ENCODE results near the gene GSG1L. TPM values are rescaled to one million over a fixed set of nuclear protein-coding genes. Genes with fewer than 3 reads are reported as not detected.

The GSG1L gene
- total RNA-seq, 1 experiment from 2014 or later, result not detected

DNA sequence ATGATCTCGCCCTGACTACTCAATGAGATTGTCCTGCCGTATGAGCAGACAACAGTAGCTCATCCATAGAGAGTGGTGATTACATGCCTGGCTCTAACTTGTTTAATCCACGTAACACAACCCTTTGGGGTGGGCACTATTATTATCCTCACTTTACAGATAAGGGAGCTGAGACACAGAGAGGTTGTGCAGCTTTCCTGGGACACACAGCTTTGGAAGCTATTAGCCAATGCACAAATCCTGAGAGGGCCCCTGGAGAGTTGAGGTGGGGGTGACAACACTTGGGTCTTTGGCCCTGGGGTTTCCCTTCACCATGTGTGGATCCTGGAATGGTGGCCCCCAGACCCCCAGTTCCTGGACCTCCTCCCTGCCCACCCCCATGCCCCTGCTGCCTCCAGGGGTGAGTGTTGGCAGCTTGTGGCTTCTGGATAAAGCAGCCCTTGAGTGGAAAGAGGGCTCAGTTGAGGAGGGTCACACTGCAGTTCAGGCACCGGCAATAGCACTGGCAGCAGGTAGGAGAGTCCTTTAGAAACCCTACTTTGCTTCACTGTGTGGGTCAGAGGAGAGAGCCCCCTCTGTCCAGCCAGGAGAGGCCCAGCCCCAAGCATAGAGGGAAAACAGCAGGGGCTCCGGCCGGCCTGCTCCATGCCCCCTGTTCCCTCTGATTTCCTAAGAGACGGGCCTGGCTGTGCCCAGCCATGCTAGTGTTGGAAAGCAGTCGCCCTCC lies 282.9 kb downstream of the GSG1L start:
- Mint-ChIP-seq H3K4me1 (ENCODE audit: low read depth, unreplicated experiment) (no peaks in the 10 kb centered on the region), H3K9me3 (ENCODE audit: low read depth, unreplicated experiment) (no peaks in the 10 kb centered on the region), H3K27me3 (ENCODE audit: unreplicated experiment) (peaks cover 9% of the 10 kb centered on the region), H3K27ac (ENCODE audit: unreplicated experiment) (no peak overlapping the region), H3K4me3 (ENCODE audit: low read depth, unreplicated experiment) (no peak overlapping the region), H3K36me3 (ENCODE audit: insufficient read depth, unreplicated experiment) (peaks cover 14% of the 10 kb centered on the region)
- CTCF ChIA-PET, result interaction anchor here (0.6 kb wide), 2 partner anchors 11 to 138 kb away, joined by 3 to 4 read pairs; no protein-coding TSS in a partner anchor
- TF ChIP-seq, protein P1, sequence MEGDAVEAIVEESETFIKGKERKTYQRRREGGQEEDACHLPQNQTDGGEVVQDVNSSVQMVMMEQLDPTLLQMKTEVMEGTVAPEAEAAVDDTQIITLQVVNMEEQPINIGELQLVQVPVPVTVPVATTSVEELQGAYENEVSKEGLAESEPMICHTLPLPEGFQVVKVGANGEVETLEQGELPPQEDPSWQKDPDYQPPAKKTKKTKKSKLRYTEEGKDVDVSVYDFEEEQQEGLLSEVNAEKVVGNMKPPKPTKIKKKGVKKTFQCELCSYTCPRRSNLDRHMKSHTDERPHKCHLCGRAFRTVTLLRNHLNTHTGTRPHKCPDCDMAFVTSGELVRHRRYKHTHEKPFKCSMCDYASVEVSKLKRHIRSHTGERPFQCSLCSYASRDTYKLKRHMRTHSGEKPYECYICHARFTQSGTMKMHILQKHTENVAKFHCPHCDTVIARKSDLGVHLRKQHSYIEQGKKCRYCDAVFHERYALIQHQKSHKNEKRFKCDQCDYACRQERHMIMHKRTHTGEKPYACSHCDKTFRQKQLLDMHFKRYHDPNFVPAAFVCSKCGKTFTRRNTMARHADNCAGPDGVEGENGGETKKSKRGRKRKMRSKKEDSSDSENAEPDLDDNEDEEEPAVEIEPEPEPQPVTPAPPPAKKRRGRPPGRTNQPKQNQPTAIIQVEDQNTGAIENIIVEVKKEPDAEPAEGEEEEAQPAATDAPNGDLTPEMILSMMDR (IDR thresholded peaks at IDR 0.05; ENCODE audit: unreplicated experiment), result no peak
- no TSS peak for BruUV-seq (replicated peaks)
- intact Hi-C loops (cut with micrococcal nuclease; ENCODE audit: unreplicated experiment), result no loop called here
- DNase-seq, result no peak

DNA sequence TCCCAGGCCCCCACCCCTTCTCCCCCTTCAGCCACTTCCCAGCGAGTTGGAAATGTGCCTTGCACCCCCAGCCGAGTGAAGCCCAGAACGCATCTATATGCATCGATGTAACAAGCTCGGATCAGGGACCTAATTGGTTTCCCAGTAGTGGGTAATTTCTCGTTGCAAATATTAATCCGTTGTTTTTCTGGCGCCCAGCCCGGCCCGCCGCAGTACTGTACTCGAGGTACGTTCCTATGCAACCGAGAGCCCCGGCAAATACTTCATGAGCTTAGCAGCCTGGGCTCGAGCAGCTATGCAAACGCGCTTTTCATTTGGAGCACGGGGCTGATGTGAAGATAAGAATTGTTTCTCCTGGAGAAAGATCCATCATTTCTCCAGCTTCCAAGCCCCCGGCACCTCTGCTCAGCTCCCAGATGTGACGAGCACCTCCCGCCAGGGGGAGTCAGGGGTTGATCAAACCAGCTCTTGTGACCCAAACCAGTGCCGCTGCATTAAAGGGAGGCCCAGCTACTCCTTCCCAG lies 283.8 kb downstream of the GSG1L start:
- TF ChIP-seq, protein P1 (IDR thresholded peaks at IDR 0.05; ENCODE audit: unreplicated experiment), result no peak
- intact Hi-C loops (cut with micrococcal nuclease; ENCODE audit: unreplicated experiment), result no loop called here
- Mint-ChIP-seq H3K27me3 (ENCODE audit: unreplicated experiment) (no peaks in the 10 kb centered on the region), H3K4me3 (ENCODE audit: low read depth, unreplicated experiment) (no peak overlapping the region), H3K27ac (ENCODE audit: unreplicated experiment) (no peak overlapping the region), H3K4me1 (ENCODE audit: low read depth, unreplicated experiment) (no peaks in the 10 kb centered on the region), H3K9me3 (ENCODE audit: low read depth, unreplicated experiment) (no peaks in the 10 kb centered on the region), H3K36me3 (ENCODE audit: insufficient read depth, unreplicated experiment) (peaks cover 14% of the 10 kb centered on the region)
- BruUV-seq (replicated peaks), result no TSS peak
- CTCF ChIA-PET, result interaction anchor here (0.6 kb wide), 1 partner anchor 11 kb away, joined by 3 read pairs; no protein-coding TSS in a partner anchor
- DNase-seq, result no peak

DNA sequence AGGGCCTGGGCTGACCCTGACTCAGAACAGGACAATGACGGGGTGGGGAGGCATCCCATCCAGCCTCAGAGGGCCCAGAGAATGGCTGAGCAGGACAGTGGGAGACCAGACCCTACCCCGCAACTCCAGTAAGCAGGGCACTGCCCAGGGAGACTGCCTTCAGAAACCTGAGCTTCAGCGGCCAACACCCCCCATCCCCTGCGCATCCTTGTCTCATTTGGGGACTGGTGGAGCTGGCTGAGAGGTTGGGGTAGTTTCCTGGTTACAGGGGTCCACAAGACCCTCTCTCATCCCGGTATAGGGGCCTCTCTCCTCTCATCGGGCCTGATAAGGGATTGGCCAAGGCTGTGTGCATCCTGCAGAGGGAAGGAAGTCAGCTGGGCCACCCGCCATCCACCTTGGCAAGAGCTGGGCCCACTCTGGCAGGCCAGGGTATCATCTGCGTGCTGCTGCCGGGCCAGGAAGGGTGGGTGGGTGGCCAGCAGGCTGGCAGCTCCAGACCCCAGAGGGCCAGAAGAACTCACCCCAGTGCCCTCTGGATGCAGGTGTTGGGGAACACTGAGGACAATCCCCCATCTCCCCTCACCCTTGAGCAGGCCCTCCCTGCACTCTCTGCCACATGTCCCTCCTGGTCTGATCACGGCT lies 284.5 kb downstream of the GSG1L start:
- no peak overlapping the region for H3K27ac Mint-ChIP-seq (ENCODE audit: unreplicated experiment)
- CTCF ChIA-PET, result no interaction called here
- DNase-seq, result no peak
- H3K4me3 Mint-ChIP-seq (ENCODE audit: low read depth, unreplicated experiment), result no peak overlapping the region
- H3K36me3 Mint-ChIP-seq (ENCODE audit: insufficient read depth, unreplicated experiment), result peaks cover 16% of the 10 kb centered on the region
- no peaks in the 10 kb centered on the region for H3K4me1 Mint-ChIP-seq (ENCODE audit: low read depth, unreplicated experiment)
- TF ChIP-seq, protein P1 (IDR thresholded peaks at IDR 0.05; ENCODE audit: unreplicated experiment), result no peak
- H3K9me3 Mint-ChIP-seq (ENCODE audit: low read depth, unreplicated experiment), result no peaks in the 10 kb centered on the region
- no peaks in the 10 kb centered on the region for H3K27me3 Mint-ChIP-seq (ENCODE audit: unreplicated experiment)
- BruUV-seq (replicated peaks), result no TSS peak
- intact Hi-C loops (cut with micrococcal nuclease; ENCODE audit: unreplicated experiment), result no loop called here

DNA sequence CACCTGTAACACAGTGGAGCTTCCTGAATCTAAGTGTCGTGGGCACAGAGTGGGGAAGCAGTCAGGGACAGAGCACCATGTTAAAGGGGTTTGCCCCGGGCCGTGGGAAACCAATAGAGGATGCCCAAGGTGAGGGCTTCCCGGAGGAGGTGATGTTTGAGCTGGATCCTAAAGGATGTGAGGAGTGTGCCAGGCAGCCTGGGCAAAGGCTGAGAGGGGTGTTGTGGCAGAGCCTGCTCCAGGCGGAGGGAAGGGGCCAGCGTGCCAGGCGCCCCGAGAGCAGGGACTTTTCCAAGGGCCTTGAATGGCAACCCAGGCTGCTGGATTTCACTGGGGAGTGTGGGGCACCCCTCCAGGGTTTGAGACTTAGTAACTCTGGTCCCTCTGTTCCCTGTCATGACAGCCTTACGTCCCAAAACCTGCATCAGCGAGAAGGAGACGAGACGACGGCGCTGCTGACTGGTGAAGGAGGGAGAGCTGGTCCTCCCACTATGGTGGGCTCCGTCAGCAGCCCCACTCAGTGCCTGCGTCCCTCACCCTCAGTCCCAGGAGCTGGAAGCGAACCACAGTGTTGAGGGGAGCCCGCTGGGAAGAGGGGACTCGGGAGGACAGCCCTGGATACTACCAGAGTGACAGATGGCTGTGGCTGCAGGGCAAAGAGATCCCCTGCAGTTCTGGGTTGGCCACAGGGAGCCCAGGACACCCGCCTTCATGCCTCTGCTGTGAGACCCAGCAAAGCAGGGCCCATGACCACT lies 285.2 kb downstream of the GSG1L start:
- CTCF ChIA-PET, result no interaction called here
- BruUV-seq (replicated peaks), result no TSS peak
- TF ChIP-seq, protein P1 (IDR thresholded peaks at IDR 0.05; ENCODE audit: unreplicated experiment), result no peak

More for the DNA sequence above, 285.2 kb downstream of the GSG1L start:
- Mint-ChIP-seq H3K27me3 (ENCODE audit: unreplicated experiment) (no peaks in the 10 kb centered on the region), H3K4me1 (ENCODE audit: low read depth, unreplicated experiment) (no peaks in the 10 kb centered on the region), H3K9me3 (ENCODE audit: low read depth, unreplicated experiment) (no peaks in the 10 kb centered on the region), H3K4me3 (ENCODE audit: low read depth, unreplicated experiment) (no peak overlapping the region), H3K36me3 (ENCODE audit: insufficient read depth, unreplicated experiment) (peaks cover 18% of the 10 kb centered on the region), H3K27ac (ENCODE audit: unreplicated experiment) (no peak overlapping the region)
- intact Hi-C loops (cut with micrococcal nuclease; ENCODE audit: unreplicated experiment), result no loop called here
- no peak for DNase-seq
